ENCODE measurements around the gene ADAMTS6.

GRCh38 chr5:65192331-65192730 lies 289.4 kb downstream of the ADAMTS6 start:
- TF ChIP-seq CTCF (IDR thresholded peaks at IDR 0.05) (no peak), MAZ (IDR thresholded peaks at IDR 0.05; ENCODE audit: borderline replicate concordance, low read depth, low read length) (no peak), USF2 (IDR thresholded peaks at IDR 0.05) (no peak), ZFP36 (IDR thresholded peaks at IDR 0.05; ENCODE audit: borderline replicate concordance, partially characterized antibody) (no peak), SMC3 (IDR thresholded peaks at IDR 0.05) (no peak), JUN (IDR thresholded peaks at IDR 0.05) (no peak)
